Measurements from ENCODE around the gene ARTN. TPM values are rescaled to one million over a fixed set of nuclear protein-coding genes. Genes with fewer than 3 reads are reported as not detected.
A peak's percentile ranks its signal among the peaks of the same experiment; 100 is the strongest.

The ARTN gene
- total RNA-seq, 1 donor from 2014 or later: 0.89 TPM

- peak overlapping the region; percentile 85 for H3K27ac Mint-ChIP-seq (ENCODE audit: unreplicated experiment)
- DNase-seq (ENCODE audit: low read depth, low spot score): no peak
- peaks cover 9% of the 10 kb centered on the region for H3K4me1 Mint-ChIP-seq
- no peaks in the 10 kb centered on the region for H3K9me3 Mint-ChIP-seq
- peaks cover 44% of the 10 kb centered on the region for H3K27me3 Mint-ChIP-seq (ENCODE audit: low read depth)
- no peak for TF ChIP-seq CTCF (conservative IDR thresholded peaks at IDR 0.05)
- no peaks in the 10 kb centered on the region for H3K36me3 Mint-ChIP-seq (ENCODE audit: low read depth)
- peak overlapping the region; percentile 52 for H3K4me3 Mint-ChIP-seq
Measured at GRCh38 chr1:43938383-43938782, 4.8 kb downstream of the ARTN start.

GRCh38 chr1:43938892-43939587 lies 5.4 kb downstream of the ARTN start:
- DNase-seq (ENCODE audit: low read depth, low spot score): no peak
- Mint-ChIP-seq H3K4me1 (peaks cover 5% of the 10 kb centered on the region), H3K27me3 (ENCODE audit: low read depth) (peaks cover 40% of the 10 kb centered on the region), H3K27ac (ENCODE audit: unreplicated experiment) (no peak overlapping the region), H3K4me3 (no peak overlapping the region), H3K9me3 (no peaks in the 10 kb centered on the region), H3K36me3 (ENCODE audit: low read depth) (no peaks in the 10 kb centered on the region)
- TF ChIP-seq CTCF (conservative IDR thresholded peaks at IDR 0.05): no peak

GRCh38 chr1:43942411-43942810 lies 8.8 kb downstream of the ARTN start:
- H3K9me3 Mint-ChIP-seq: no peaks in the 10 kb centered on the region
- no peaks in the 10 kb centered on the region for H3K36me3 Mint-ChIP-seq (ENCODE audit: low read depth)

GRCh38 chr1:43944860-43945259 lies 11.3 kb downstream of the ARTN start:
- H3K36me3 Mint-ChIP-seq (ENCODE audit: low read depth): no peaks in the 10 kb centered on the region
- DNase-seq (ENCODE audit: low read depth, low spot score): no peak
- H3K27ac Mint-ChIP-seq (ENCODE audit: unreplicated experiment): no peak overlapping the region
- H3K4me1 Mint-ChIP-seq: peaks cover 23% of the 10 kb centered on the region
- H3K27me3 Mint-ChIP-seq (ENCODE audit: low read depth): peaks cover 2% of the 10 kb centered on the region
- H3K4me3 Mint-ChIP-seq: no peak overlapping the region
- no peak for TF ChIP-seq CTCF (conservative IDR thresholded peaks at IDR 0.05)
- no peaks in the 10 kb centered on the region for H3K9me3 Mint-ChIP-seq

More at GRCh38 chr1:43942411-43942810, 8.8 kb downstream of the ARTN start:
- no peak overlapping the region for H3K4me3 Mint-ChIP-seq
- TF ChIP-seq CTCF (conservative IDR thresholded peaks at IDR 0.05): no peak
- no peak overlapping the region for H3K27ac Mint-ChIP-seq (ENCODE audit: unreplicated experiment)
- peaks cover 17% of the 10 kb centered on the region for H3K27me3 Mint-ChIP-seq (ENCODE audit: low read depth)
- peaks cover 9% of the 10 kb centered on the region for H3K4me1 Mint-ChIP-seq
- no peak for DNase-seq (ENCODE audit: low read depth, low spot score)

GRCh38 chr1:43945674-43946235 lies 12.2 kb downstream of the ARTN start:
- H3K36me3 Mint-ChIP-seq (ENCODE audit: low read depth): peaks cover 4% of the 10 kb centered on the region
- H3K4me3 Mint-ChIP-seq: peak overlapping the region; percentile 86
- no peak overlapping the region for H3K27ac Mint-ChIP-seq (ENCODE audit: unreplicated experiment)
- no peaks in the 10 kb centered on the region for H3K27me3 Mint-ChIP-seq (ENCODE audit: low read depth)
- no peak for DNase-seq (ENCODE audit: low read depth, low spot score)
- TF ChIP-seq CTCF (conservative IDR thresholded peaks at IDR 0.05): no peak
- H3K9me3 Mint-ChIP-seq: no peaks in the 10 kb centered on the region
- peaks cover 29% of the 10 kb centered on the region for H3K4me1 Mint-ChIP-seq

Data from neural crest cell (in vitro differentiated cells).